CD14-positive monocyte (primary cell): ENCODE measurements around the gene ZBTB22. TPM values are rescaled to one million over a fixed set of nuclear protein-coding genes. Genes with fewer than 3 reads are reported as not detected.

Source experiments
- DNase-seq, 3 donors: peaks; one replicate each; pipeline ENCODE4 v3.0.0-alpha.2; 2011 to 2022
- H2AFZ ChIP-seq: 2 replicates; pipeline ENCODE4 v1.6.0; 2012; ENCODE audit warnings: mild to moderate bottlenecking, low read depth, low read length, inconsistent platforms; ENCODE audit not compliant: insufficient read depth, poor library complexity, severe bottlenecking
- H3K27ac ChIP-seq, 2 donors: 1 replicate in 1 of 2; 2 replicates in 1 of 2; pipeline ENCODE4 v1.5.1; 2012 to 2013; ENCODE audit warnings: low read length in 2 of 2, control low read depth in 1 of 2, inconsistent platforms in 1 of 2, low read depth in 1 of 2, mild to moderate bottlenecking in 1 of 2
- H3K27me3 ChIP-seq, 2 donors: one replicate each; pipeline versions ENCODE4 v1.6.0 to v1.6.1; 2011 to 2013; ENCODE audit warnings: low read length in 2 of 2; ENCODE audit not compliant: control insufficient read depth in 2 of 2, insufficient read depth in 2 of 2
- H3K36me3 ChIP-seq, 2 donors: replicated peaks in 1 of 2; 1 replicate in 1 of 2; 2 replicates in 1 of 2; pipeline versions ENCODE4 v1.5.1 to v1.6.1; 2012 to 2013; ENCODE audit warnings: low read length in 2 of 2, control low read depth in 1 of 2, inconsistent platforms in 1 of 2, mild to moderate bottlenecking in 1 of 2; ENCODE audit not compliant: insufficient read depth in 2 of 2, control insufficient read depth in 1 of 2
- H3K4me1 ChIP-seq, 2 donors: 1 replicate in 1 of 2; 2 replicates in 1 of 2; pipeline versions ENCODE4 v1.5.1 to v1.6.1; 2012 to 2013; ENCODE audit warnings: low read length in 2 of 2, control low read depth in 1 of 2, inconsistent platforms in 1 of 2, mild to moderate bottlenecking in 1 of 2, moderate library complexity in 1 of 2; ENCODE audit not compliant: insufficient read depth in 2 of 2, control insufficient read depth in 1 of 2
- H3K4me2 ChIP-seq: replicated peaks from 2 replicates; pipeline ENCODE3; 2012; ENCODE audit warnings: low read length, moderate library complexity, mild to moderate bottlenecking; ENCODE audit not compliant: poor library complexity, severe bottlenecking; ENCODE audit errors: extremely low read depth
- H3K4me3 ChIP-seq, 3 experiments: fragments of 200-600 bp in 1 of 3; sonication (generic) in 1 of 3; replicated peaks in 1 of 3; 1 replicate in 2 of 3; 2 replicates in 1 of 3; pipeline ENCODE4 v1.5.1; 2011 to 2013; ENCODE audit warnings: low read length in 3 of 3, mild to moderate bottlenecking in 3 of 3, control low read depth in 2 of 3, low read depth in 2 of 3, inconsistent platforms in 1 of 3, moderate library complexity in 1 of 3
- H3K79me2 ChIP-seq: 2 replicates; pipeline ENCODE4 v1.6.0; 2012; ENCODE audit warnings: mild to moderate bottlenecking, control low read depth, inconsistent platforms, low read length, moderate library complexity; ENCODE audit not compliant: insufficient read depth
- H3K9ac ChIP-seq: 2 replicates; pipeline ENCODE4 v1.6.0; 2017; ENCODE audit warnings: low read length, mild to moderate bottlenecking; ENCODE audit not compliant: insufficient read depth, poor library complexity, severe bottlenecking
- H3K9me3 ChIP-seq, 2 donors: replicated peaks in 1 of 2; 1 replicate in 1 of 2; 2 replicates in 1 of 2; pipeline versions ENCODE4 v1.5.1 to v1.6.1; 2012 to 2013; ENCODE audit warnings: low read length in 2 of 2, control low read depth in 1 of 2; ENCODE audit not compliant: control insufficient read depth in 1 of 2, insufficient read depth in 1 of 2
- H4K20me1 ChIP-seq: 2 replicates; pipeline ENCODE4 v1.6.0; 2012; ENCODE audit warnings: mild to moderate bottlenecking, low read length, control low read depth, moderate library complexity; ENCODE audit not compliant: insufficient read depth
- H3K27ac Mint-ChIP-seq, 7 donors: one replicate each; pipeline ENCODE4 v1.8.0; 2020; ENCODE audit warnings: mild to moderate bottlenecking in 7 of 7, mixed read lengths in 7 of 7, moderate library complexity in 6 of 7, inconsistent platforms in 2 of 7
- H3K27me3 Mint-ChIP-seq, 3 donors: one replicate each; pipeline ENCODE4 v1.8.0; 2021 to 2022; ENCODE audit warnings: low read depth in 3 of 3, mild to moderate bottlenecking in 3 of 3, mixed read lengths in 3 of 3, moderate library complexity in 3 of 3, inconsistent platforms in 1 of 3
- H3K36me3 Mint-ChIP-seq, 2 donors: one replicate each; pipeline ENCODE4 v1.8.0; 2020; ENCODE audit warnings: mixed read lengths in 2 of 2, inconsistent platforms in 1 of 2, mild to moderate bottlenecking in 1 of 2
- H3K4me1 Mint-ChIP-seq: one replicate; pipeline ENCODE4 v1.8.0; 2020; ENCODE audit warnings: mild to moderate bottlenecking, mixed read lengths
- H3K4me3 Mint-ChIP-seq, 2 donors: one replicate each; pipeline ENCODE4 v1.8.0; 2020; ENCODE audit warnings: mild to moderate bottlenecking in 2 of 2, mixed read lengths in 2 of 2, moderate library complexity in 1 of 2
- H3K9me3 Mint-ChIP-seq, 7 donors: one replicate each; pipeline ENCODE4 v1.8.0; 2020 to 2022; ENCODE audit warnings: mixed read lengths in 7 of 7, mild to moderate bottlenecking in 6 of 7, moderate library complexity in 6 of 7, inconsistent platforms in 2 of 7
- WGBS: methylation state at CpG from one replicate; pipeline ENCODE4 v1.1.5; 2013; ENCODE audit warnings: missing lambda C conversion rate; ENCODE audit not compliant: insufficient coverage; 5-methylcytosine and 5-hydroxymethylcytosine counted together
- intact Hi-C, 2 donors: fragments of 100-400 bp; cut with micrococcal nuclease; formaldehyde crosslinking; loops; one replicate each; pipeline versions ENCODE4 v1.15.0 to v1.15.1; 2023
- polyA plus RNA-seq, 3 donors: library from polyadenylated mRNA; depleted of rRNA in 1 of 3; unstranded in 2 of 3; stranded (reverse) in 1 of 3; fragments of 300-500 nt in 2 of 3; fragments of >200 nt in 1 of 3; fragmentation: Illumina TruSeq in 2 of 3; gene quantifications; 1 replicate in 2 of 3; 2 replicates in 1 of 3; pipeline ENCODE4 v1.2.3, GENCODE V29; 2012 to 2021
- TF ChIP-seq, protein P1 (sequence below): fragments of 200-600 bp; IDR thresholded peaks from one replicate; pipeline ENCODE4 v1.8.0; 2022; ENCODE audit warnings: antibody characterized with exemption, mild to moderate bottlenecking

ZBTB22 gene
- polyA plus RNA-seq, 3 donors = 12.2 to 16.5 (median 16.1) TPM

DNA sequence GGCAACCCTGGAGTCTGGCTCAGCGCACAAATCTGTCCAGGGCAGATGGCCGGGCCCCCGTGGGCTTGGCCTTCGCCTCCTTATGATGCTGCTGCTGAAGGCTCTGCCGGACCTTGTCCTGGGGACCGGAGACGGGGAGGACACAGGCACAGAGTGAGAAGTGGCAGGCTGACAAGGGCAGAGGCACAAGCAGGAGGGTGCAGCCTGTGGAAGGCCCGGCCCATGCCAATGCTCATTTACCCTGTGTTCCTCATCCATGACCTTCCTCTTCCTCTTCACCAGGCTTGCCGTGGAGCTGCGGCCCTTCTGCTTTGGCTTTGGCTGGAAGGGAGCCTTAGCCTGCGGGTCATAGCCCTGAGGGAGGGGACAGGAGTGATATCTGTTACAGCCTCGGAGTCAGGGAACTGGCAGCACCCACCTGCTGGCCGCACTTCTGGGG, 38.3 kb downstream of the ZBTB22 start:
- peak overlapping the region; percentile 48 to 78 for H3K27ac ChIP-seq
- H3K36me3 ChIP-seq = peaks cover 43 to 80% of the 10 kb centered on the region in 2 donors
- no peak overlapping the region for H2AFZ ChIP-seq
- H3K79me2 ChIP-seq = peaks cover 61% of the 10 kb centered on the region
- Mint-ChIP-seq H3K36me3 (peaks cover 39 to 74% of the 10 kb centered on the region in 2 donors), H3K27ac (peak overlapping the region in 5 of 7 donors; percentile 26 to 83 (median 36)), H3K4me3 (peak overlapping the region in 1 of 2 donors; percentile 11), H3K9me3 (no peaks in the 10 kb centered on the region), H3K4me1 (peaks cover 52% of the 10 kb centered on the region), H3K27me3 (no peaks in the 10 kb centered on the region)
- H3K4me1 ChIP-seq = peaks cover 47 to 56% of the 10 kb centered on the region in 2 donors
- intact Hi-C loops = no loop called here
- H3K9ac ChIP-seq = peak overlapping the region; percentile 25
- 94% methylated on average over 8 of the region's 13 CpGs for WGBS
- H3K4me2 ChIP-seq = peak overlapping the region; percentile 99
- no peaks in the 10 kb centered on the region for H3K9me3 ChIP-seq
- DNase-seq = peak in 1 of 3 donors; percentile 16
- H3K4me3 ChIP-seq = no peak overlapping the region
- TF ChIP-seq, protein P1, sequence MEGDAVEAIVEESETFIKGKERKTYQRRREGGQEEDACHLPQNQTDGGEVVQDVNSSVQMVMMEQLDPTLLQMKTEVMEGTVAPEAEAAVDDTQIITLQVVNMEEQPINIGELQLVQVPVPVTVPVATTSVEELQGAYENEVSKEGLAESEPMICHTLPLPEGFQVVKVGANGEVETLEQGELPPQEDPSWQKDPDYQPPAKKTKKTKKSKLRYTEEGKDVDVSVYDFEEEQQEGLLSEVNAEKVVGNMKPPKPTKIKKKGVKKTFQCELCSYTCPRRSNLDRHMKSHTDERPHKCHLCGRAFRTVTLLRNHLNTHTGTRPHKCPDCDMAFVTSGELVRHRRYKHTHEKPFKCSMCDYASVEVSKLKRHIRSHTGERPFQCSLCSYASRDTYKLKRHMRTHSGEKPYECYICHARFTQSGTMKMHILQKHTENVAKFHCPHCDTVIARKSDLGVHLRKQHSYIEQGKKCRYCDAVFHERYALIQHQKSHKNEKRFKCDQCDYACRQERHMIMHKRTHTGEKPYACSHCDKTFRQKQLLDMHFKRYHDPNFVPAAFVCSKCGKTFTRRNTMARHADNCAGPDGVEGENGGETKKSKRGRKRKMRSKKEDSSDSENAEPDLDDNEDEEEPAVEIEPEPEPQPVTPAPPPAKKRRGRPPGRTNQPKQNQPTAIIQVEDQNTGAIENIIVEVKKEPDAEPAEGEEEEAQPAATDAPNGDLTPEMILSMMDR = no peak
- H4K20me1 ChIP-seq = peaks cover 54% of the 10 kb centered on the region
- no peaks in the 10 kb centered on the region for H3K27me3 ChIP-seq

DNA sequence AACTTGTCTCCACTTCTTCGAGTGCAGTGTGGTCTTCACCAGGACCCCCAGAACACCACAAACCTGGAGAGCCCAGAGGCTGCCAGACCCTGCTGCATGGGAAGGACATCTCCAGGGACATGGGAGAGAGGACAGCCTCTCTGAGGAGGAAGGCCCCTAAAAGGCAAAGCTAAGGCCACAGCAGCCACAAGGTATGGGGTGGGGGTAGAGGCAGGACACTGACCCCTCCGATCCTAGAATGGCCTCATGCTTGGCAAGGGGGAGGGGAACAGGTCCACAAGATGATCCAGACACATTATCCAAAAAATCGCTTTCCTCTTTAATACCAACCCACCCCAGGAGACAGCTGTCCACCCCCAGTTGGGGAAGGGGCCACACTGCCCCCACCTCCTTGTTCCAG, 38.7 kb downstream of the ZBTB22 start:
- Histone ChIP-seq H2AFZ (no peak overlapping the region), H3K9ac (peak overlapping the region; percentile 25), H3K27ac (peak overlapping the region; percentile 48 to 78), H3K4me3 (peak overlapping the region in 1 of 3 experiments; percentile 90), H3K27me3 (no peaks in the 10 kb centered on the region), H4K20me1 (peaks cover 58% of the 10 kb centered on the region), H3K4me1 (peaks cover 52 to 60% of the 10 kb centered on the region in 2 donors), H3K9me3 (no peaks in the 10 kb centered on the region), H3K4me2 (peak overlapping the region; percentile 99), H3K36me3 (peaks cover 47 to 80% of the 10 kb centered on the region in 2 donors), H3K79me2 (peaks cover 66% of the 10 kb centered on the region)
- no CpG with 5 or more reads among the region's 3 CpGs for WGBS
- peaks cover 57% of the 10 kb centered on the region for H3K4me1 Mint-ChIP-seq
- H3K27ac Mint-ChIP-seq = peak overlapping the region in 5 of 7 donors; percentile 26 to 83 (median 52)
- DNase-seq = peak in 1 of 3 donors; percentile 3
- H3K36me3 Mint-ChIP-seq = peaks cover 39 to 73% of the 10 kb centered on the region in 2 donors
- H3K4me3 Mint-ChIP-seq = no peak overlapping the region
- intact Hi-C loops = no loop called here
- no peaks in the 10 kb centered on the region for H3K27me3 Mint-ChIP-seq
- TF ChIP-seq, protein P1 = no peak
- H3K9me3 Mint-ChIP-seq = no peaks in the 10 kb centered on the region
